GM23248 (cell line): ENCODE data around the gene MTUS2. TPM values are rescaled to one million over a fixed set of nuclear protein-coding genes. Genes with fewer than 3 reads are reported as not detected.
A peak's percentile ranks its signal among the peaks of the same experiment; 100 is the strongest.

Source experiments
- DNase-seq: peaks from one replicate; pipeline ENCODE4 v3.0.0-alpha.2; 2015
- H2AFZ ChIP-seq: fragments of 200-600 bp; sonication (generic); 2 replicates; pipeline ENCODE4 v1.6.1; 2016; ENCODE audit warnings: antibody characterized with exemption
- H3F3A ChIP-seq: fragments of 200-600 bp; sonication (generic); 2 replicates; pipeline ENCODE4 v1.6.1; 2016; ENCODE audit warnings: mild to moderate bottlenecking, antibody characterized with exemption, mixed run types; ENCODE audit not compliant: insufficient read depth
- H3K27ac ChIP-seq: fragments of 200-600 bp; sonication (generic); 2 replicates; pipeline ENCODE4 v1.5.1; 2016; ENCODE audit warnings: mild to moderate bottlenecking
- H3K27me3 ChIP-seq: fragments of 200-600 bp; sonication (generic); replicated peaks from 2 replicates; pipeline ENCODE4 v1.6.1; 2016; ENCODE audit warnings: mild to moderate bottlenecking; ENCODE audit not compliant: insufficient read depth
- H3K36me3 ChIP-seq: fragments of 200-600 bp; sonication (generic); 2 replicates; pipeline ENCODE4 v1.6.1; 2016; ENCODE audit warnings: low read depth, mild to moderate bottlenecking
- H3K4me1 ChIP-seq: fragments of 200-600 bp; sonication (generic); 2 replicates; pipeline ENCODE4 v1.6.1; 2016; ENCODE audit warnings: mild to moderate bottlenecking; ENCODE audit not compliant: insufficient read depth
- H3K4me2 ChIP-seq: fragments of 200-600 bp; sonication (generic); one replicate; pipeline ENCODE4 v1.6.1; 2016; ENCODE audit warnings: mild to moderate bottlenecking; ENCODE audit not compliant: unreplicated experiment
- H3K4me3 ChIP-seq: fragments of 200-600 bp; sonication (generic); 2 replicates; pipeline ENCODE4 v1.5.1; 2016; ENCODE audit warnings: mild to moderate bottlenecking
- H3K79me2 ChIP-seq: fragments of 200-600 bp; sonication (generic); 2 replicates; pipeline ENCODE4 v1.6.1; 2016; ENCODE audit warnings: mild to moderate bottlenecking; ENCODE audit not compliant: insufficient read depth
- H3K9ac ChIP-seq: fragments of 200-600 bp; sonication (generic); 2 replicates; pipeline ENCODE4 v1.6.1; 2016; ENCODE audit warnings: mild to moderate bottlenecking
- H3K9me2 ChIP-seq: fragments of 200-600 bp; sonication (generic); 2 replicates; pipeline ENCODE4 v1.6.1; 2016; ENCODE audit warnings: mixed run types, mild to moderate bottlenecking, moderate library complexity; ENCODE audit not compliant: insufficient read depth
- H3K9me3 ChIP-seq: fragments of 200-600 bp; sonication (generic); one replicate; pipeline ENCODE4 v1.6.1; 2017; ENCODE audit warnings: low read depth
- H4K20me1 ChIP-seq: fragments of 200-600 bp; sonication (generic); 2 replicates; pipeline ENCODE4 v1.6.0; 2016; ENCODE audit not compliant: insufficient read depth
- EZH2 ChIP-seq: fragments of 200-600 bp; sonication (generic); IDR thresholded peaks from 2 replicates; pipeline ENCODE4 v1.6.1; 2018; ENCODE audit warnings: antibody characterized with exemption, mild to moderate bottlenecking; ENCODE audit not compliant: insufficient read depth, poor library complexity, severe bottlenecking
- EZH2phosphoT487 ChIP-seq: fragments of 200-600 bp; sonication (generic); IDR thresholded peaks from 2 replicates; pipeline ENCODE4 v1.6.1; 2018; ENCODE audit warnings: antibody characterized with exemption, moderate library complexity, mild to moderate bottlenecking, low read depth; ENCODE audit not compliant: insufficient read depth
- WGBS, 2 experiments: methylation state at CpG; one replicate each; pipeline ENCODE4 v1.1.6; 2015 to 2017; ENCODE audit warnings: low lambda C conversion rate in 2 of 2, low coverage in 1 of 2; ENCODE audit errors: missing lambda C conversion rate in 2 of 2; 5-methylcytosine and 5-hydroxymethylcytosine counted together
- in situ Hi-C: fragments of 300-500 bp; cut with MboI; formaldehyde crosslinking; loops from 2 replicates; pipeline ENCODE4 v1.15.0; 2020
- polyA plus RNA-seq: library from polyadenylated mRNA; unstranded; fragments of >200 nt; fragmentation: Nextera tagmentation; extraction: Ambion mirVana; gene quantifications from 2 replicates; pipeline ENCODE4 v1.2.1, GENCODE V29; 2016
- total RNA-seq: library from RNA; depleted of rRNA; stranded (reverse); fragments of >200 nt; shearing (Covaris generic); gene quantifications from 2 replicates; pipeline ENCODE4 v1.2.3, GENCODE V29; 2014

Gene MTUS2
- total and polyA plus RNA-seq, 2 experiments from 2014 or later: 0.43 to 0.74 TPM

- Histone ChIP-seq H3F3A (no peaks in the 10 kb centered on the region), H4K20me1 (no peaks in the 10 kb centered on the region), H3K4me1 (no peaks in the 10 kb centered on the region), H3K9me2 (no peaks in the 10 kb centered on the region), H3K36me3 (no peaks in the 10 kb centered on the region), H3K79me2 (no peaks in the 10 kb centered on the region), H3K27me3 (0 out of 2 replicates have a peak, but pooled peaks cover 4% of the 10 kb centered on the region), H3K27ac (no peak overlapping the region), H3K9me3 (no peaks in the 10 kb centered on the region), H3K4me2 (no peak overlapping the region), H3K9ac (no peak overlapping the region), H3K4me3 (no peak overlapping the region), H2AFZ (no peak overlapping the region)
- DNase-seq: no peak
- WGBS, 2 experiments: 44 to 48% methylated on average over 5 of the region's 5 CpGs
- in situ Hi-C loops: no loop called here
- TF ChIP-seq EZH2phosphoT487: no peak
- TF ChIP-seq EZH2: no peak
These were observed 339.7 kb downstream of the MTUS2 start for GRCh38 chr13:29159871-29160270.

GRCh38 chr13:29160862-29161261 is 340.7 kb downstream of the MTUS2 start:
- 0 out of 2 replicates have a peak, but pooled peaks cover 4% of the 10 kb centered on the region for H3K27me3 ChIP-seq
- H3K4me3 ChIP-seq: no peak overlapping the region
- no peaks in the 10 kb centered on the region for H3K36me3 ChIP-seq
- no peak for DNase-seq
- H2AFZ ChIP-seq: no peak overlapping the region
- no peak overlapping the region for H3K4me2 ChIP-seq
- H3K9me2 ChIP-seq: no peaks in the 10 kb centered on the region
- no peaks in the 10 kb centered on the region for H3F3A ChIP-seq
- H3K9me3 ChIP-seq: no peaks in the 10 kb centered on the region
- no peak for TF ChIP-seq EZH2phosphoT487
- no peak for TF ChIP-seq EZH2
- no peak overlapping the region for H3K9ac ChIP-seq
- no peaks in the 10 kb centered on the region for H4K20me1 ChIP-seq
- H3K27ac ChIP-seq: no peak overlapping the region
- in situ Hi-C loops: no loop called here
- 61 to 66% methylated on average over 3 of the region's 3 CpGs for WGBS, 2 experiments
- H3K79me2 ChIP-seq: no peaks in the 10 kb centered on the region
- H3K4me1 ChIP-seq: no peaks in the 10 kb centered on the region

GRCh38 chr13:29161676-29162075 is 341.5 kb downstream of the MTUS2 start:
- Histone ChIP-seq H3K27ac (no peak overlapping the region), H3K4me3 (no peak overlapping the region), H3K36me3 (no peaks in the 10 kb centered on the region), H4K20me1 (no peaks in the 10 kb centered on the region), H3K4me2 (no peak overlapping the region), H2AFZ (no peak overlapping the region), H3K4me1 (no peaks in the 10 kb centered on the region), H3F3A (no peaks in the 10 kb centered on the region), H3K9ac (no peak overlapping the region), H3K9me3 (no peaks in the 10 kb centered on the region), H3K79me2 (no peaks in the 10 kb centered on the region), H3K9me2 (no peaks in the 10 kb centered on the region), H3K27me3 (0 out of 2 replicates have a peak, but pooled peaks cover 4% of the 10 kb centered on the region)
- in situ Hi-C loops: no loop called here
- WGBS, 2 experiments: 14 to 18% methylated on average over 6 of the region's 6 CpGs
- TF ChIP-seq EZH2phosphoT487 (no peak), EZH2 (no peak)
- no peak for DNase-seq

- peak; percentile 56 for DNase-seq
- H3K4me2 ChIP-seq: peak overlapping the region; percentile 21
- H3K79me2 ChIP-seq: no peaks in the 10 kb centered on the region
- H4K20me1 ChIP-seq: no peaks in the 10 kb centered on the region
- 0 out of 2 replicates have a peak, but pooled peaks cover 4% of the 10 kb centered on the region for H3K27me3 ChIP-seq
- WGBS, 2 experiments: 21 to 28% methylated on average over 6 of the region's 6 CpGs
- H3K27ac ChIP-seq: no peak overlapping the region
- no peak overlapping the region for H3K4me3 ChIP-seq
- H3K9me3 ChIP-seq: no peaks in the 10 kb centered on the region
- no peaks in the 10 kb centered on the region for H3F3A ChIP-seq
- H3K9ac ChIP-seq: no peak overlapping the region
- in situ Hi-C loops: no loop called here
- H3K36me3 ChIP-seq: no peaks in the 10 kb centered on the region
- no peak overlapping the region for H2AFZ ChIP-seq
- no peaks in the 10 kb centered on the region for H3K4me1 ChIP-seq
- H3K9me2 ChIP-seq: no peaks in the 10 kb centered on the region
- TF ChIP-seq EZH2 (no peak), EZH2phosphoT487 (no peak)
These were observed 342.6 kb downstream of the MTUS2 start for GRCh38 chr13:29162638-29163235.

- Histone ChIP-seq H3K4me3 (no peak overlapping the region), H3K9me3 (no peaks in the 10 kb centered on the region)
- WGBS, 2 experiments: 41 to 45% methylated on average over 7 of the region's 7 CpGs
These were observed 344.0 kb downstream of the MTUS2 start for GRCh38 chr13:29164116-29164515.

More at GRCh38 chr13:29164116-29164515, 344.0 kb downstream of the MTUS2 start:
- no peak for DNase-seq
- Histone ChIP-seq H3K9me2 (no peaks in the 10 kb centered on the region), H3K4me1 (no peaks in the 10 kb centered on the region), H3K9ac (no peak overlapping the region), H4K20me1 (no peaks in the 10 kb centered on the region), H3F3A (no peaks in the 10 kb centered on the region), H3K79me2 (no peaks in the 10 kb centered on the region), H3K27me3 (0 out of 2 replicates have a peak, but pooled peaks cover 4% of the 10 kb centered on the region), H3K4me2 (no peak overlapping the region), H3K36me3 (no peaks in the 10 kb centered on the region), H3K27ac (no peak overlapping the region), H2AFZ (no peak overlapping the region)
- in situ Hi-C loops: no loop called here
- TF ChIP-seq EZH2phosphoT487 (no peak), EZH2 (no peak)
